Parathyroid adenoma (tissue), 2 donors: Measurements from ENCODE around the gene SP100.
"Not testable (repeated sequence)": the region's sequence is repeated elsewhere in the genome, so short reads cannot be mapped to it uniquely, and the experiment has no call there.

Experiments
- H2AFZ ChIP-seq: fragments of 300-600 bp; sonication (generic); one replicate; pipeline ENCODE4 v1.7.0; 2017; ENCODE audit warnings: antibody characterized with exemption, mild to moderate bottlenecking
- H3K27ac ChIP-seq: fragments of 300-600 bp; sonication (generic); one replicate; pipeline ENCODE4 v1.7.0; 2017
- H3K27me3 ChIP-seq: fragments of 300-600 bp; sonication (generic); one replicate; pipeline ENCODE4 v1.7.0; 2017; ENCODE audit warnings: low read length; ENCODE audit not compliant: control insufficient read depth, insufficient read depth
- H3K36me3 ChIP-seq: fragments of 300-600 bp; sonication (generic); one replicate; pipeline ENCODE4 v1.7.0; 2017; ENCODE audit warnings: low read length; ENCODE audit not compliant: control insufficient read depth, insufficient read depth
- H3K4me1 ChIP-seq: fragments of 300-600 bp; sonication (generic); one replicate; pipeline ENCODE4 v1.7.0; 2017; ENCODE audit warnings: control low read depth
- H3K4me2 ChIP-seq: fragments of 300-600 bp; sonication (generic); one replicate; pipeline ENCODE4 v1.7.0; 2017; ENCODE audit warnings: low read length
- H3K4me3 ChIP-seq: fragments of 300-600 bp; sonication (generic); one replicate; pipeline ENCODE4 v1.7.0; 2017; ENCODE audit warnings: low read depth, low read length
- H3K79me2 ChIP-seq: fragments of 300-600 bp; sonication (generic); one replicate; pipeline ENCODE4 v1.7.0; 2017; ENCODE audit warnings: control low read depth
- H3K9ac ChIP-seq: fragments of 300-600 bp; sonication (generic); one replicate; pipeline ENCODE4 v1.7.0; 2017; ENCODE audit warnings: mild to moderate bottlenecking
- H3K9me3 ChIP-seq: fragments of 300-600 bp; sonication (generic); one replicate; pipeline ENCODE4 v1.7.0; 2017; ENCODE audit warnings: low read length; ENCODE audit not compliant: control insufficient read depth
- CTCF ChIP-seq: fragments of 300-600 bp; sonication (generic); IDR thresholded peaks from one replicate; pipeline ENCODE4 v1.7.0; 2017; ENCODE audit warnings: antibody characterized with exemption, mild to moderate bottlenecking
- donor health status: primary hyperparathyroidism.

The SP100 gene

GRCh38 chr2:230429513-230429912, 13.5 kb downstream of the SP100 start:
- H3K4me1 ChIP-seq, result no peaks in the 10 kb centered on the region
- no peak overlapping the region for H3K4me2 ChIP-seq
- H2AFZ ChIP-seq, result no peak overlapping the region
- no peak overlapping the region for H3K27ac ChIP-seq
- no peaks in the 10 kb centered on the region for H3K36me3 ChIP-seq
- H3K4me3 ChIP-seq, result no peak overlapping the region
- TF ChIP-seq CTCF, result no peak
- peaks cover 9% of the 10 kb centered on the region for H3K79me2 ChIP-seq
- H3K9ac ChIP-seq, result no peak overlapping the region
- H3K9me3 ChIP-seq, result no peaks in the 10 kb centered on the region
- H3K27me3 ChIP-seq, result no peaks in the 10 kb centered on the region

- Histone ChIP-seq H3K4me2 (no peak overlapping the region), H2AFZ (no peak overlapping the region), H3K36me3 (no peaks in the 10 kb centered on the region), H3K27me3 (no peaks in the 10 kb centered on the region), H3K27ac (no peak overlapping the region), H3K4me3 (no peak overlapping the region), H3K9me3 (no peaks in the 10 kb centered on the region), H3K4me1 (no peaks in the 10 kb centered on the region), H3K79me2 (peaks cover 12% of the 10 kb centered on the region), H3K9ac (no peak overlapping the region)
- TF ChIP-seq CTCF, result no peak
Measured at GRCh38 chr2:230430957-230431910, 15.2 kb downstream of the SP100 start.

- Histone ChIP-seq H3K9me3 (no peaks in the 10 kb centered on the region), H3K79me2 (peaks cover 12% of the 10 kb centered on the region), H3K4me3 (no peak overlapping the region), H3K27me3 (no peaks in the 10 kb centered on the region), H3K4me2 (no peak overlapping the region), H3K27ac (no peak overlapping the region), H3K9ac (no peak overlapping the region), H3K36me3 (no peaks in the 10 kb centered on the region), H2AFZ (no peak overlapping the region), H3K4me1 (no peaks in the 10 kb centered on the region)
- no peak for TF ChIP-seq CTCF
Measured at GRCh38 chr2:230434677-230435324, 18.8 kb downstream of the SP100 start.

- Histone ChIP-seq H3K9ac (no peak overlapping the region), H3K4me1 (no peaks in the 10 kb centered on the region), H3K4me3 (no peak overlapping the region), H3K4me2 (no peak overlapping the region), H3K27me3 (no peaks in the 10 kb centered on the region), H3K9me3 (no peaks in the 10 kb centered on the region), H3K27ac (no peak overlapping the region), H3K36me3 (no peaks in the 10 kb centered on the region), H2AFZ (no peak overlapping the region), H3K79me2 (peaks cover 6% of the 10 kb centered on the region)
- no peak for TF ChIP-seq CTCF
Measured at GRCh38 chr2:230435431-230435830, 19.4 kb downstream of the SP100 start.

GRCh38 chr2:230439121-230439520, 23.1 kb downstream of the SP100 start:
- H3K36me3 ChIP-seq, H3K27ac ChIP-seq, H3K9ac ChIP-seq, H3K4me2 ChIP-seq, H3K9me3 ChIP-seq, H3K27me3 ChIP-seq, H2AFZ ChIP-seq, H3K4me3 ChIP-seq, H3K79me2 ChIP-seq, H3K4me1 ChIP-seq: not testable (repeated sequence)
